Osteoblast (primary cell): ENCODE measurements around the gene PSMD13. TPM values are rescaled to one million over a fixed set of nuclear protein-coding genes. Genes with fewer than 3 reads are reported as not detected.
"Not testable (repeated sequence)": the region's sequence is repeated elsewhere in the genome, so short reads cannot be mapped to it uniquely, and the experiment has no call there.

ENCODE experiments used
- DNase-seq: peaks from one replicate; pipeline ENCODE4 v3.0.0; 2011; ENCODE audit warnings: low spot score, mixed read lengths; ENCODE audit not compliant: insufficient read length; ENCODE audit errors: missing footprints
- H2AFZ ChIP-seq: 2 replicates; pipeline ENCODE4 v1.6.0; 2011; ENCODE audit warnings: mild to moderate bottlenecking, low read length
- H3K27ac ChIP-seq: 2 replicates; pipeline ENCODE4 v1.5.1; 2011; ENCODE audit warnings: mild to moderate bottlenecking, low read depth, low read length, moderate library complexity
- H3K27me3 ChIP-seq: 2 replicates; pipeline ENCODE4 v1.6.0; 2012; ENCODE audit warnings: mild to moderate bottlenecking, control low read depth, inconsistent platforms, low read length, moderate library complexity; ENCODE audit not compliant: insufficient read depth
- H3K36me3 ChIP-seq: 2 replicates; pipeline ENCODE4 v1.5.1; 2011; ENCODE audit warnings: mild to moderate bottlenecking, low read length, control low read depth, moderate library complexity; ENCODE audit not compliant: insufficient read depth
- H3K4me1 ChIP-seq: 2 replicates; pipeline ENCODE4 v1.5.1; 2011; ENCODE audit warnings: mild to moderate bottlenecking, low read length, control low read depth, moderate library complexity; ENCODE audit not compliant: insufficient read depth
- H3K4me2 ChIP-seq: 2 replicates; pipeline ENCODE4 v1.6.0; 2011; ENCODE audit warnings: mild to moderate bottlenecking, low read length; ENCODE audit not compliant: insufficient read depth
- H3K4me3 ChIP-seq: fragments of 200-600 bp; sonication (generic); 3 replicates; pipeline ENCODE4 v1.5.1; 2012; ENCODE audit warnings: mild to moderate bottlenecking, low read length, inconsistent platforms; ENCODE audit not compliant: insufficient read depth
- H3K79me2 ChIP-seq: 2 replicates; pipeline ENCODE4 v1.6.0; 2012; ENCODE audit warnings: mild to moderate bottlenecking, low read length, control low read depth, inconsistent platforms; ENCODE audit not compliant: insufficient read depth
- H3K9me3 ChIP-seq: 2 replicates; pipeline ENCODE4 v1.5.1; 2011; ENCODE audit warnings: low read depth, low read length, control low read depth
- H4K20me1 ChIP-seq: 2 replicates; pipeline ENCODE4 v1.6.0; 2012; ENCODE audit warnings: mild to moderate bottlenecking, low read length, control low read depth; ENCODE audit not compliant: insufficient read depth
- total RNA-seq: library from RNA; depleted of rRNA; stranded (reverse); fragments of >200 nt; gene quantifications from 2 replicates; pipeline ENCODE4 v1.2.3, GENCODE V29; 2012
- TF ChIP-seq, protein P1 (sequence below): IDR thresholded peaks from 2 replicates; pipeline ENCODE4 v1.5.1; 2011; ENCODE audit warnings: mild to moderate bottlenecking, low read depth, low read length, moderate library complexity; ENCODE audit errors: extremely low read depth

The PSMD13 gene
- total RNA-seq, result 110 and 117 TPM in 2 replicates

- peak; percentile 99 for DNase-seq
- Histone ChIP-seq H2AFZ (peak within 1 kb of the TSS; percentile 96), H3K27ac (peak within 1 kb of the TSS; percentile 90), H3K27me3 (no peaks in the 10 kb centered on the region), H3K9me3 (no peaks in the 10 kb centered on the region), H3K79me2 (peaks cover 58% of the 10 kb centered on the region), H3K4me2 (peak within 1 kb of the TSS; percentile 100), H4K20me1 (peaks cover 22% of the 10 kb centered on the region), H3K4me1 (peaks cover 19% of the 10 kb centered on the region), H3K36me3 (peaks cover 21% of the 10 kb centered on the region), H3K4me3 (peak within 1 kb of the TSS; percentile 91)
- TF ChIP-seq, protein P1, sequence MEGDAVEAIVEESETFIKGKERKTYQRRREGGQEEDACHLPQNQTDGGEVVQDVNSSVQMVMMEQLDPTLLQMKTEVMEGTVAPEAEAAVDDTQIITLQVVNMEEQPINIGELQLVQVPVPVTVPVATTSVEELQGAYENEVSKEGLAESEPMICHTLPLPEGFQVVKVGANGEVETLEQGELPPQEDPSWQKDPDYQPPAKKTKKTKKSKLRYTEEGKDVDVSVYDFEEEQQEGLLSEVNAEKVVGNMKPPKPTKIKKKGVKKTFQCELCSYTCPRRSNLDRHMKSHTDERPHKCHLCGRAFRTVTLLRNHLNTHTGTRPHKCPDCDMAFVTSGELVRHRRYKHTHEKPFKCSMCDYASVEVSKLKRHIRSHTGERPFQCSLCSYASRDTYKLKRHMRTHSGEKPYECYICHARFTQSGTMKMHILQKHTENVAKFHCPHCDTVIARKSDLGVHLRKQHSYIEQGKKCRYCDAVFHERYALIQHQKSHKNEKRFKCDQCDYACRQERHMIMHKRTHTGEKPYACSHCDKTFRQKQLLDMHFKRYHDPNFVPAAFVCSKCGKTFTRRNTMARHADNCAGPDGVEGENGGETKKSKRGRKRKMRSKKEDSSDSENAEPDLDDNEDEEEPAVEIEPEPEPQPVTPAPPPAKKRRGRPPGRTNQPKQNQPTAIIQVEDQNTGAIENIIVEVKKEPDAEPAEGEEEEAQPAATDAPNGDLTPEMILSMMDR, result no peak
Observed at GRCh38 chr11:236774-237767, at the start of gene PSMD13. Gene PSMD13, plus strand, starts transcription at chr11:236976. Its CDS starts 74 bp downstream, at chr11:237050.

- not testable (repeated sequence) for H3K27ac ChIP-seq, H3K27me3 ChIP-seq, H3K79me2 ChIP-seq, H3K36me3 ChIP-seq, H3K4me1 ChIP-seq, H3K4me3 ChIP-seq, DNase-seq, H3K4me2 ChIP-seq, H4K20me1 ChIP-seq, H2AFZ ChIP-seq, H3K9me3 ChIP-seq
Observed at GRCh38 chr11:189200-189783, 47.5 kb upstream of the PSMD13 start.

- not testable (repeated sequence) for H3K27me3 ChIP-seq, H3K79me2 ChIP-seq, H2AFZ ChIP-seq, H3K4me3 ChIP-seq, H3K4me2 ChIP-seq, H3K27ac ChIP-seq, DNase-seq, H4K20me1 ChIP-seq, H3K36me3 ChIP-seq, H3K4me1 ChIP-seq, H3K9me3 ChIP-seq
Observed at GRCh38 chr11:189843-190311, 46.9 kb upstream of the PSMD13 start.

DNA sequence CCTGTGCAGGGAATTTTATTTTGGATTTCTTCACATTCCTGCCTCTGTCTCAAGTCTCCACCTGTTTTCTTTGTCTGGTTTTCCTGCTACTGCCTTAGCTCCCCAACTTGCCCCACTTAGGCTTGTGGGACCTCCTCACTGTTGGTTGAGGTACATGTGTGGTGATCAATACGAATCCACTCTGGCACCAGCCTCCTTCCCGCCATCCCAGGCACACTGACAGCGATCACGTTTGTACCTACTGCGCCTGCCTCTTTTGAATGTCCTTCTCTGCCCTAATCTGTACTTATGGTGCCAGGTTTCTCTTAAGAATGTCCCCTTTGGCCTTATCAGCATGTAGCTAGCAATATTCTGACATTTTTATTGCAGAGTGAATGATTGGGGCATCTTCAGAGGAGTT is 46.2 kb upstream of the PSMD13 start:
- H3K27me3 ChIP-seq, H3K4me2 ChIP-seq, H3K4me1 ChIP-seq: not testable (repeated sequence)

DNA sequence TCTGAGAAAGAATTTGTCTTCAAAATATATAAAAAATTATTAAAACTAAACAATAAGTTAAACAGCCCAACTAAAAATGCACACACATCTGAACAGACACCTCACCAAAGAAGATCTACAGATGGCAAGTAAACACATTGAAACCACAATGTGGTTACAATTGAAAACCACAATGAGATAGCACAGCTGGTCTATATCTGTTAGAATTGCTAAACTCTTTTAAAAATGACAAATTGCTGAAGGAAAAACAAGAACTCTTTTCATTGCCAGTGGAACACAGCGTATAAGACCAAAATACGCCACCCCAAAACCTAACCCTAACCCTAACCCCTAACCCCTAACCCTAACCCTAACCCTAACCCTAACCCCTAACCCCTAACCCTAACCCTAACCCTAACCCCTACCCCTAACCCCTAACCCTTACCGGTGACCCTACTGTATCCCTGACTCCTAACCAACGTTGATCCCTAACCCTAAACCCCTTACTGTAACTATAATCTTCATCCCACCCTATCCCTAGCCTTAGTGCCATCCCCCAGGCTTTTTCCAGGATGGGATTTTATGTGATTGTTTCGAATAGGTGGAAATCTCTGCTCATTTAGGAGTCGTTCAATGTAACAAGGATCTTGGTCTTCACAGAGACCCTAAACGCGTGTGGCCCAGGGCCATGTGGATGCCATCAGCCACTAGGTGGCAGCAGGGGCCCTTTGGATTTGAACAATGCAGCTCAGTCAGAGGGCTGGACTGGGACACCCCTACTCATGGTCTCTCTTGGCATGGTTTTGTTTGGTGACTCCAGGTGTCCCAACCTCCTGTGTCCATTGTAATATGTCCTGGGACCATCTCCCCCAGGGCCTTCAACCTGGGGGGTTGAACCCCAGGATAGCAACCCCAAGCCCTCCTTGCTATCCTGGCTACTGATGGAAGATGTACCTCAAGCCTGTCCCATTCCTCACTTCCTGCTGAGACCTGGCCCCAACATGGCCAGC is 45.0 kb upstream of the PSMD13 start:
- not testable (repeated sequence) for H3K4me2 ChIP-seq, H3K4me3 ChIP-seq, H3K4me1 ChIP-seq, H3K36me3 ChIP-seq, H4K20me1 ChIP-seq, H3K27ac ChIP-seq, H3K79me2 ChIP-seq, H2AFZ ChIP-seq, H3K27me3 ChIP-seq, H3K9me3 ChIP-seq, DNase-seq
- TF ChIP-seq, protein P1, result peak; percentile 26

More for the DNA sequence above, 46.2 kb upstream of the PSMD13 start:
- not testable (repeated sequence) for H2AFZ ChIP-seq, H4K20me1 ChIP-seq, H3K4me3 ChIP-seq, H3K36me3 ChIP-seq, H3K27ac ChIP-seq, H3K79me2 ChIP-seq, H3K9me3 ChIP-seq, DNase-seq

DNA sequence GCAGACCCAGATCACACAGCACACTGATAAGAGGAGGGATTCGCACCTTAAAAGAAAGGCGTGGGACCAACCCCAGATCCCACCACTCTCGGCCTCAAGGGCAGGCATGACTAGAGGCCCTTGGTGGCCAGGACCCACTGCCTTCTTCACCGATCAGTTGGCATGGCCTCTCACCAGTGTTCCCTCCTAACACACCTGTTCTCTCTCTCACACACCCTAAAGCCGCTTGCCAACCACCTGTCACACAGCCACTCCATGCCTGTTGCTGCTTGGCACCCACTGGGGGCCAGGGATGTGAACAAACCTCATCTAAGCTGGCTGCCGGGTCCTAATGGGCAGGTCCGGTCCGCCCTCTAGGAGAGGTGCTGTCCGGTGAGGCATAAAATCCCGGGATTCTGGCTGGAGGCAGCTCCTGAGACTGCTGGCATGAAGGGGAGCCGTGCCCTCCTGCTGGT is 44.1 kb upstream of the PSMD13 start, which contains the start of gene SCGB1C1:
SCGB1C1 (plus strand) TSS at position 405 of the 455 bp plus-strand sequence; CDS start at position 427, 22 bp downstream.
- H4K20me1 ChIP-seq, H3K36me3 ChIP-seq, H3K27ac ChIP-seq, H3K4me2 ChIP-seq, H3K9me3 ChIP-seq, H3K4me1 ChIP-seq, H3K4me3 ChIP-seq, DNase-seq, H3K79me2 ChIP-seq, H3K27me3 ChIP-seq, H2AFZ ChIP-seq: not testable (repeated sequence)
